Measurements from ENCODE around the gene COMMD7.
"Not testable (repeated sequence)": the region's sequence is repeated elsewhere in the genome, so short reads cannot be mapped to it uniquely, and the experiment has no call there.

Gene COMMD7

GRCh38 chr20:32737371-32738223 lies 5.7 kb downstream of the COMMD7 start:
- DNase-seq, result no peak

- no peak for DNase-seq
Observed at GRCh38 chr20:32731882-32732266, 11.4 kb downstream of the COMMD7 start.

DNA sequence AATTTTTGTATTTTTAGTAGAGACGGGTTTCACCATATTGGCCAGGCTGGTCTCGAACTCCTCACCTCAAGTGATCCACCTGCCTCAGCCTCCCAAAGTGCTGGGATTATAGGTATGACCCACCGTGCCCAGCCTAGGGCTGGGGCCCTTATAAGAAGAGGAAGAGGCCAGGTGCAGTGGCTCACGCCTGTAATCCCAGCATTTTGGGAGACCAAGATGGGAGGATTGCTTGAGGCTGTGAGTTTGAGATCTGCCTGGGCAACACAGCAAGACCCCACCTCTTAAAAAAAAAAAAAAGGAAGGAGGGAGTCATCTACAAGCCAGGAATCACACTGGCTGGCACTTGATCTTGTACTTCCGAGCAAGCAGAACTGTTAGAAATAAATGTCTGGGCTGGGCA lies 13.9 kb downstream of the COMMD7 start:
- not testable (repeated sequence) for DNase-seq

- not testable (repeated sequence) for DNase-seq
Observed at GRCh38 chr20:32728435-32728834, 14.8 kb downstream of the COMMD7 start.

GRCh38 chr20:32727683-32728082 lies 15.6 kb downstream of the COMMD7 start:
- DNase-seq, result peak in 7 of 58 donors; percentile 2 to 30 (median 11)

DNA sequence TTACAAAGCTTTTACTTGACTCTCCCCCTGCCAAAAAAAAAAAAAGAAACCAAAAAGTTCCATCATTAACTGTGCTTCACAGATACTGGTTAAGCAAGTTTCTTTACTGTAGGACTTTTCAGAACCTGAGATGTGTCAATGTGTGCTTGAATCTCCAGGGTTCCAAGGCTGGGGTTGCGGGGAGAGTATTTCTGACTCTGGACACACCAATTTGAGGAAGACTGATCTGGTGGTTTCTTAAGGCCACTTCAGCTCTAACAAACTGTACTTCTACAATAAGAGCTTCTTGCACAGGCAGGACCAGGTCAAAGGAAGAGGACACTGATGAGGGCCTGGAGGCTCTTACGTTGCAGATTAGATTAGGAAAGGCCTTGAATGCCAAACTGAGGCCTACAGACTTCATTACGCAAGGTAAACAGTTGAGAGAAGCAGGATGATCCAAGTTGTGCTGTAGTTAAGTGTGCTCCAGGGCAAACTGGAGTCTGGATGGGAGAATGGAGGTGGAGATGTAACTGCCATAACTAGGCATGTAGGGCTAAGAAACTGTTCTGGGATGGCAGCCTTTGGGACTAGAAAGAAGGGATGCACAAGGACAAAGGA lies 24.4 kb downstream of the COMMD7 start:
- no peak for DNase-seq

- no peak for DNase-seq
Observed at GRCh38 chr20:32711346-32711745, 31.9 kb downstream of the COMMD7 start.

GRCh38 chr20:32709632-32710121 lies 33.6 kb downstream of the COMMD7 start:
- no peak for DNase-seq

- DNase-seq, result not testable (repeated sequence)
Observed at GRCh38 chr20:32709029-32709631, 34.1 kb downstream of the COMMD7 start.

GRCh38 chr20:32707691-32708581 lies 35.3 kb downstream of the COMMD7 start:
- DNase-seq, result no peak

DNA sequence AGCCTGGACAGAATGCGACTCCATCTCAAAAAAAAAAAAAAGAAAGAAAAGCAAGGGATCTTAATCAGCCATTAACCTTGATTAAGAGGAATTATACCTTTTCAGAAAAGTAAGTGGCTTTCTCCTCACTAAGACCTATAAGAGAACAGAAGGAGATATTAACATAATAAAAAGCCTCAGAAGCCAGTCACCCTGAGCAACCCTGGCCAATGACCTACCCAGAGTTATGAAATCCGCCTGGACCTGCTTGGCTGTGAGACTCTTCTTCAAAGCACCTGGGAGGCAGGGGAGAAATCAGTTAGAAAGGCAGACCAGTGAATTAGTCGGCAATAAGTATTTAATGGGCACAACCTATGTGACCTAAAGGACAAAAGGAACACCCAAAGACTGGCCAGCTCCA lies 36.8 kb downstream of the COMMD7 start:
- DNase-seq, result no peak

- no peak for DNase-seq
Observed at GRCh38 chr20:32702706-32703425, 40.4 kb downstream of the COMMD7 start.

- no peak for DNase-seq
Observed at GRCh38 chr20:32697608-32698007, 45.7 kb downstream of the COMMD7 start.

DNA sequence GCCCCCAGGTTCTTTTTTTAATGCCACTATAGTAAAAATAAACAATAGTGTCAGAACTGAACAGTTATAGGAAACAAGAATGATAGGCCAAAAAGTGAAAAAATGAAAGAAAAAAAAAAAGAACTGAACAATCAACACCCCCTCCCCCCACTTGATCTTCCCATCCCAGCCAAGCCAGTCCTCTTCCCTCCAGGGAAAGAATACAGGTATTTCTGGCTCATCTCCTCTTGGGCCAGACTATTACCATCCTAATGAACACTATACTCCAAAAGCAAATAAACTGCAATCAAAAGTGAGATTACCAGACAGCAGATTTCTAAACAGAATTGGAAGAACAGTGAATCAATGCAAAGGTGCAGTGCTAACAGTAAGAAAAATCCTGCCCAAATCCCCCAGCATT lies 48.2 kb downstream of the COMMD7 start:
- DNase-seq, result no peak

DNA sequence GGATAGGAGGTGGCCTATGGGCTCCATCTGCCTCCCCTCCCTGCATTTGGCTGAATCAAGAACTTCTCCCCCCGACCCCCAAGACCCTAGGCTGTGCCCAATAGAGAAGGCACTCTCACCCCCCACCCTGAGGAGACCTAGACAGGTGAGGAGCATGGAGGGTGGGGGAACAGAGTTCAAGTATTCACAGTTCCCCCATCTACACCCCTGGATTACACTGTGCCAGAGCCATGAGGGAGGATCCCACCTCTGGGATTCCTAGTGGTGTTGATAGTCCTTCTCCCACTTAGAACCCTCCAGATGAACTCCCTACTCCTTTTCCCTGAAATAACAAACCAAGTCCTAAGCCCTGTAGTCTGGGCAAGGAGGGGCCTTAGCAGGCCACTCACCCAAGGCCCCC lies 54.3 kb downstream of the COMMD7 start:
- DNase-seq, result not testable (repeated sequence)

GRCh38 chr20:32687180-32687532 lies 56.1 kb downstream of the COMMD7 start:
- no peak for DNase-seq

- no peak for DNase-seq
Observed at GRCh38 chr20:32686530-32687179, 56.6 kb downstream of the COMMD7 start.

- DNase-seq, result peak in 13 of 58 donors; percentile 7 to 53 (median 20)
Observed at GRCh38 chr20:32685541-32686529, 57.4 kb downstream of the COMMD7 start.

DNA sequence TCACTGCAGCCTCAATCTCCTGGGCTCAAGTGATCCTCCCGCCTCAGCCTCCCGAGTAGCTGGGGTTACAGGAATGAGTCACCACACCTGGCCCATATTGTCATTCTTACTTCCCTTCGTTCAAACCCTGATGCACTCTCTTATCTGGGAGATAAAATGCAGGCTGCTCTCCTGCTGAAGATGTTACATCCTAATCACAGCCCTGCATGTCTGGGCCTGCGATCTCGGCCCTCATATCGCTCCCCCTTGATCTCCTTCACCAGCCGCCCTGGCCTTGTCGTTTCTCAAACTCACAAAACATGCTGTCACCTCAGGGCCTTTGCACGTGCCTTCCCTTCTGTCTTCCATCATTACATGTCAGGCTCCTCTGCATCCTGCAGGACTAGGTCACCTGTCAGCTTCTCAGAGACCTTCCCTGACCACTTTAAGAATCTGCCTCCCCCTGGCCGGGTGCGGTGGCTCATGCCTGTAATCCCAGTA lies 60.7 kb downstream of the COMMD7 start:
- DNase-seq, result no peak
